NCI-H524 treated with DMSO at 0.1 percent for 48 hours (cell line): ENCODE data around the gene C18orf54.
A peak's percentile ranks its signal among the peaks of the same experiment; 100 is the strongest.
"Not testable (repeated sequence)": the region's sequence is repeated elsewhere in the genome, so short reads cannot be mapped to it uniquely, and the experiment has no call there.

ENCODE experiments used
- DNase-seq: peaks from one replicate; lab custom pipeline; 2025; lab: John Stamatoyannopoulos, UW

The C18orf54 gene

GRCh38 chr18:54357660-54358494 lies at the start of gene C18orf54, which contains the start of gene STARD6:
C18orf54 (plus strand) TSS chr18:54357906; CDS start chr18:54360573, 2,667 bp downstream.
STARD6 (minus strand) TSS chr18:54357858; CDS start chr18:54354573, 3,285 bp downstream.
- peak; percentile 54 for DNase-seq

GRCh38 chr18:54309564-54309963 lies 48.1 kb upstream of the C18orf54 start:
- not testable (repeated sequence) for DNase-seq

GRCh38 chr18:54316071-54316820 lies 41.5 kb upstream of the C18orf54 start:
- no peak for DNase-seq

- no peak for DNase-seq
Observed at GRCh38 chr18:54323561-54323960, 34.1 kb upstream of the C18orf54 start.

GRCh38 chr18:54323970-54324369 lies 33.7 kb upstream of the C18orf54 start:
- DNase-seq = no peak

- no peak for DNase-seq
Observed at GRCh38 chr18:54327818-54328217, 29.9 kb upstream of the C18orf54 start.

- DNase-seq = no peak
Observed at GRCh38 chr18:54329787-54330186, 27.9 kb upstream of the C18orf54 start.

GRCh38 chr18:54330768-54331548 lies 26.7 kb upstream of the C18orf54 start:
- DNase-seq = no peak

- no peak for DNase-seq
Observed at GRCh38 chr18:54335638-54336173, 22.0 kb upstream of the C18orf54 start.

GRCh38 chr18:54338230-54338629 lies 19.5 kb upstream of the C18orf54 start:
- DNase-seq = no peak

GRCh38 chr18:54351186-54351585 lies 6.5 kb upstream of the C18orf54 start:
- no peak for DNase-seq

GRCh38 chr18:54357082-54357659 lies 535 bp upstream of the C18orf54 start:
- peak; percentile 26 for DNase-seq

- DNase-seq = no peak
Observed at GRCh38 chr18:54358495-54359040, 862 bp downstream of the C18orf54 start.

GRCh38 chr18:54359233-54359632 lies 1.5 kb downstream of the C18orf54 start:
- DNase-seq = no peak

GRCh38 chr18:54360406-54360805 lies 2.7 kb downstream of the C18orf54 start:
- no peak for DNase-seq

GRCh38 chr18:54378057-54378456 lies 20.4 kb downstream of the C18orf54 start:
- DNase-seq = no peak

- no peak for DNase-seq
Observed at GRCh38 chr18:54381640-54382039, 23.9 kb downstream of the C18orf54 start.

GRCh38 chr18:54382076-54382475 lies 24.4 kb downstream of the C18orf54 start:
- no peak for DNase-seq

- DNase-seq = no peak
Observed at GRCh38 chr18:54382733-54383252, 25.1 kb downstream of the C18orf54 start.

GRCh38 chr18:54386043-54386442 lies 28.3 kb downstream of the C18orf54 start:
- DNase-seq = no peak
